AML-193 (cell line): ENCODE results near the gene PPP4R1.
"Not testable (repeated sequence)": the region's sequence is repeated elsewhere in the genome, so short reads cannot be mapped to it uniquely, and the experiment has no call there.

Experiments used
- DNase-seq, 2 experiments: peaks; one replicate each; lab custom pipeline; 2025; lab: John Stamatoyannopoulos, UW

The PPP4R1 gene

GRCh38 chr18:9630444-9630843 is 16.1 kb upstream of the PPP4R1 start:
- DNase-seq: no peak

GRCh38 chr18:9629709-9630108 is 15.3 kb upstream of the PPP4R1 start:
- DNase-seq: peak; percentile 16 to 20

- no peak for DNase-seq
Observed at GRCh38 chr18:9628984-9629383, 14.6 kb upstream of the PPP4R1 start.

GRCh38 chr18:9627642-9628041 is 13.3 kb upstream of the PPP4R1 start:
- no peak for DNase-seq

GRCh38 chr18:9619990-9620389 is 5.6 kb upstream of the PPP4R1 start:
- no peak for DNase-seq

- DNase-seq: no peak
Observed at GRCh38 chr18:9619545-9619944, 5.2 kb upstream of the PPP4R1 start.

- DNase-seq: no peak
Observed at GRCh38 chr18:9619056-9619455, 4.7 kb upstream of the PPP4R1 start.

- DNase-seq: no peak
Observed at GRCh38 chr18:9617006-9617542, 2.7 kb upstream of the PPP4R1 start.

GRCh38 chr18:9616049-9616448 is 1.7 kb upstream of the PPP4R1 start:
- DNase-seq: no peak

GRCh38 chr18:9615280-9615797 is 980 bp upstream of the PPP4R1 start:
- DNase-seq: no peak

- DNase-seq: peak; percentile 19 to 36
Observed at GRCh38 chr18:9613550-9614400, 584 bp downstream of the PPP4R1 start.

- no peak for DNase-seq
Observed at GRCh38 chr18:9612977-9613376, 1.4 kb downstream of the PPP4R1 start.

GRCh38 chr18:9612215-9612830 is 2.0 kb downstream of the PPP4R1 start:
- peak; percentile 59 to 72 for DNase-seq

- no peak for DNase-seq
Observed at GRCh38 chr18:9609190-9609589, 5.2 kb downstream of the PPP4R1 start.

- no peak for DNase-seq
Observed at GRCh38 chr18:9608728-9609127, 5.6 kb downstream of the PPP4R1 start.

- DNase-seq: peak in 1 of 2 experiments; percentile 20
Observed at GRCh38 chr18:9608298-9608697, 6.1 kb downstream of the PPP4R1 start.

GRCh38 chr18:9607111-9607510 is 7.2 kb downstream of the PPP4R1 start:
- DNase-seq: not testable (repeated sequence)

- DNase-seq: no peak
Observed at GRCh38 chr18:9606039-9606438, 8.3 kb downstream of the PPP4R1 start.

- no peak for DNase-seq
Observed at GRCh38 chr18:9604348-9604747, 10.0 kb downstream of the PPP4R1 start.

GRCh38 chr18:9599328-9599727 is 15.0 kb downstream of the PPP4R1 start:
- DNase-seq: no peak

- no peak for DNase-seq
Observed at GRCh38 chr18:9597609-9598008, 16.8 kb downstream of the PPP4R1 start.

- DNase-seq: no peak
Observed at GRCh38 chr18:9596843-9597526, 17.4 kb downstream of the PPP4R1 start.
